ENCODE data around the gene KIF1C. TPM values are rescaled to one million over a fixed set of nuclear protein-coding genes. Genes with fewer than 3 reads are reported as not detected.

The KIF1C gene
- total and polyA plus RNA-seq, 2 donors (not counting 1 experiment from before 2014, with no cell fraction given), result 5.7 to 29.6 TPM

DNA sequence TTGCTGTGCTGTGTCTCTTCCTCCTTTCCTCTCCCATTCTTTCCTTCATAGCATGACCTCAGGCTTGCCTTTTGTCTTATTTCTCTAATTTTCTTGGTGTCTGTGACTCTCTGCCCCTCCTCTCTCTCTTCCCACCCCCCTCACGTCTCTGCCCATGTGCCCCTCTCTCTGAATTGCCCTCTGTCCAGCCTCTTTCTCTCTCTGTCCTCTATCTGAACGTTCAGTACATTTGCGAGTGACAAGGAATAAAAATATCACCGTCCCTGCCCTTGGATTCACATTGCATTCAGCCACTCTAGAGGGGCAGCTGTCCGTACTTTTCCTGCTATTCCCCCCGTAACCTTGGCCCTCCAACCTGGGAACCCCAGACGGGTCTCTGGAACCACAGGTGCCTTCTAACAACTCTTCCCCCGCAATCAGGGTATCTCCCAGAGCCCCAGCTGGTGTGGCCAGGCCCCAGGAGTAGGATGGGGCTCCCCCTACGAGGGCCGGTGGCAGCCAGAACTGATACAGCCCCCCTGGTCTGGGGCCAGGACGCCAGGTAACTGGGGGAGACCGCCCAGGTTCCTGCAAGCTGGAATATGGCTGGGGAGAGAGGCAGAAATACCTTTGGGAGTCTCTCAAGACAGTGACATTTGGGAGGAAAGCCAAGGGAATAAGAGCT is 1.8 kb downstream of the KIF1C start:
- Mint-ChIP-seq H3K4me1 (peaks cover 21% of the 10 kb centered on the region), H3K4me3 (peak overlapping the region; percentile 83), H3K27me3 (no peaks in the 10 kb centered on the region), H3K27ac (peak overlapping the region; percentile 72), H3K9me3 (ENCODE audit: insufficient read depth) (no peaks in the 10 kb centered on the region)
- TF ChIP-seq, protein P1, sequence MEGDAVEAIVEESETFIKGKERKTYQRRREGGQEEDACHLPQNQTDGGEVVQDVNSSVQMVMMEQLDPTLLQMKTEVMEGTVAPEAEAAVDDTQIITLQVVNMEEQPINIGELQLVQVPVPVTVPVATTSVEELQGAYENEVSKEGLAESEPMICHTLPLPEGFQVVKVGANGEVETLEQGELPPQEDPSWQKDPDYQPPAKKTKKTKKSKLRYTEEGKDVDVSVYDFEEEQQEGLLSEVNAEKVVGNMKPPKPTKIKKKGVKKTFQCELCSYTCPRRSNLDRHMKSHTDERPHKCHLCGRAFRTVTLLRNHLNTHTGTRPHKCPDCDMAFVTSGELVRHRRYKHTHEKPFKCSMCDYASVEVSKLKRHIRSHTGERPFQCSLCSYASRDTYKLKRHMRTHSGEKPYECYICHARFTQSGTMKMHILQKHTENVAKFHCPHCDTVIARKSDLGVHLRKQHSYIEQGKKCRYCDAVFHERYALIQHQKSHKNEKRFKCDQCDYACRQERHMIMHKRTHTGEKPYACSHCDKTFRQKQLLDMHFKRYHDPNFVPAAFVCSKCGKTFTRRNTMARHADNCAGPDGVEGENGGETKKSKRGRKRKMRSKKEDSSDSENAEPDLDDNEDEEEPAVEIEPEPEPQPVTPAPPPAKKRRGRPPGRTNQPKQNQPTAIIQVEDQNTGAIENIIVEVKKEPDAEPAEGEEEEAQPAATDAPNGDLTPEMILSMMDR (IDR thresholded peaks at IDR 0.05), result no peak
- H3K4me1 ChIP-seq (ENCODE audit: control insufficient read depth in 2 of 2, insufficient read depth in 2 of 2, low read length in 2 of 2), result peaks cover 22 to 26% of the 10 kb centered on the region in 2 donors
- CTCF ChIA-PET, result interaction anchor here (0.7 to 3.5 kb wide), 3 partner anchors 12 to 62 kb away, joined by 4 to 26 read pairs (median 4); partner anchors contain the start of gene CAMTA2
- H3K4me3 ChIP-seq (ENCODE audit: control extremely low read depth in 1 of 5, extremely low read depth in 1 of 5, insufficient read depth in 1 of 5, low read depth in 2 of 5, low read length in 4 of 5), result peak overlapping the region in 2 of 5 experiments; percentile 67 to 73
- H2AFZ ChIP-seq (ENCODE audit: insufficient read depth, low read depth, low read length, poor library complexity, severe bottlenecking), result no peak overlapping the region
- peak overlapping the region; percentile 97 for H3K4me2 ChIP-seq (replicated peaks; ENCODE audit: low read depth, low read length, poor library complexity, severe bottlenecking)
- peaks cover 0 to 13% of the 10 kb centered on the region in 2 experiments for H3K36me3 ChIP-seq (replicated peaks in 1 of 2; ENCODE audit: control extremely low read depth in 1 of 2, control insufficient read depth in 1 of 2, extremely low read depth in 1 of 2, insufficient read depth in 2 of 2, low read length in 1 of 2)
- peak overlapping the region; percentile 75 for H3K9ac ChIP-seq (ENCODE audit: low read length)
- POLR2A ChIA-PET, result interaction anchor here (3.1 kb wide), 1 partner anchor 51 kb away, joined by 16 read pairs; the partner anchor contains the start of gene PFN1
- peaks cover 8% of the 10 kb centered on the region for H4K20me1 ChIP-seq (ENCODE audit: control insufficient read depth, insufficient read depth, low read length, poor library complexity, severe bottlenecking)
- no peaks in the 10 kb centered on the region for H3K9me3 ChIP-seq (ENCODE audit: control extremely low read depth in 1 of 3, control insufficient read depth in 2 of 3, insufficient read depth in 1 of 3, low read length in 2 of 3)
- no peak overlapping the region for H3K27ac ChIP-seq (ENCODE audit: low read length in 2 of 2)
- ATAC-seq (ENCODE audit: low read depth), result no peak
- DNase-seq, result no peak
- H3K27me3 ChIP-seq (replicated peaks in 1 of 4; ENCODE audit: control extremely low read depth in 1 of 4, control insufficient read depth in 3 of 4, insufficient read depth in 4 of 4, low read length in 3 of 4), result peaks cover 0 to 19% (median 2%) of the 10 kb centered on the region in 4 experiments
- WGBS (ENCODE audit: insufficient coverage), result 76% methylated on average over 10 of the region's 12 CpGs
- intact Hi-C loops (cut with micrococcal nuclease), result loop anchor here (5.0 kb wide), 2 partner anchors 33 to 63 kb away; no protein-coding TSS in a partner anchor
- no peaks in the 10 kb centered on the region for H3K79me2 ChIP-seq (ENCODE audit: control insufficient read depth, insufficient read depth, low read length)

DNA sequence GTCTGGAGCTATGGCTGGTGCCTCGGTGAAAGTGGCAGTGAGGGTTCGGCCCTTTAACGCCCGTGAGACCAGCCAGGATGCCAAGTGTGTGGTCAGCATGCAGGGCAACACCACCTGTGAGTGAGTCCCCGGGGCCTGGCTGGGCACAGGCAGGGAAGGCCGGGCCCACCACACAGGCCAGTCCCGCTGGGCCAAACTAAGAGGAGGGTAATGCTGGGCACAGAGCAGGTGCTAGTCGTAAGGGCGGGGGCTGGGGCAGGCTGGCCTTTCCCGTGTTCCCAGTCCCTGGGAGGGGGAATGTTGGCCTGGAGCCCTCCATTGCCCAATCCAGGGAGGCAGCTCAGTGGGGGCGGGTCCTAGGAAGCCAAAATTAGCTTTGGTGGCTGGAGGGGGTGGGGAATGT is 2.5 kb downstream of the KIF1C start:
- Histone ChIP-seq H3K27me3 (replicated peaks in 1 of 4; ENCODE audit: control extremely low read depth in 1 of 4, control insufficient read depth in 3 of 4, insufficient read depth in 4 of 4, low read length in 3 of 4) (peaks cover 0 to 20% (median under 1%) of the 10 kb centered on the region in 4 experiments), H2AFZ (ENCODE audit: insufficient read depth, low read depth, low read length, poor library complexity, severe bottlenecking) (no peak overlapping the region), H4K20me1 (ENCODE audit: control insufficient read depth, insufficient read depth, low read length, poor library complexity, severe bottlenecking) (peaks cover 8% of the 10 kb centered on the region), H3K27ac (ENCODE audit: low read length in 2 of 2) (no peak overlapping the region), H3K4me2 (replicated peaks; ENCODE audit: low read depth, low read length, poor library complexity, severe bottlenecking) (no peak overlapping the region), H3K9ac (ENCODE audit: low read length) (no peak overlapping the region), H3K4me1 (ENCODE audit: control insufficient read depth in 2 of 2, insufficient read depth in 2 of 2, low read length in 2 of 2) (peaks cover 22 to 26% of the 10 kb centered on the region in 2 donors), H3K36me3 (replicated peaks in 1 of 2; ENCODE audit: control extremely low read depth in 1 of 2, control insufficient read depth in 1 of 2, extremely low read depth in 1 of 2, insufficient read depth in 2 of 2, low read length in 1 of 2) (peaks cover 2 to 19% of the 10 kb centered on the region in 2 experiments), H3K79me2 (ENCODE audit: control insufficient read depth, insufficient read depth, low read length) (no peaks in the 10 kb centered on the region), H3K9me3 (ENCODE audit: control extremely low read depth in 1 of 3, control insufficient read depth in 2 of 3, insufficient read depth in 1 of 3, low read length in 2 of 3) (no peaks in the 10 kb centered on the region), H3K4me3 (ENCODE audit: control extremely low read depth in 1 of 5, extremely low read depth in 1 of 5, insufficient read depth in 1 of 5, low read depth in 2 of 5, low read length in 4 of 5) (no peak overlapping the region)
- Mint-ChIP-seq H3K9me3 (ENCODE audit: insufficient read depth) (no peaks in the 10 kb centered on the region), H3K4me3 (peak overlapping the region; percentile 32), H3K27me3 (no peaks in the 10 kb centered on the region), H3K27ac (peak overlapping the region; percentile 22), H3K4me1 (peaks cover 21% of the 10 kb centered on the region)
- ATAC-seq (ENCODE audit: low read depth) (no peak), DNase-seq (no peak)
- ChIA-PET POLR2A (no interaction called here), CTCF (interaction anchor here (0.7 to 3.5 kb wide), 3 partner anchors 12 to 62 kb away, joined by 4 to 26 read pairs (median 4); partner anchors contain the start of gene CAMTA2)
- TF ChIP-seq, protein P1 (IDR thresholded peaks at IDR 0.05), result no peak
- no peak for TF ChIP-seq EZH2 (IDR thresholded peaks at IDR 0.05; ENCODE audit: borderline replicate concordance, insufficient read depth, low read depth, low read length, poor library complexity, severe bottlenecking)
- intact Hi-C loops (cut with micrococcal nuclease), result no loop called here
- over 99% methylated on average over 10 of the region's 11 CpGs for WGBS (ENCODE audit: insufficient coverage)
